ENCODE data around the gene NCOA3.

The NCOA3 gene

GRCh38 chr20:47687095-47687987 is 185.7 kb downstream of the NCOA3 start:
- no peak for DNase-seq

GRCh38 chr20:47688385-47689381 is 187.0 kb downstream of the NCOA3 start:
- no peak for DNase-seq

- no peak for DNase-seq
These were observed 188.0 kb downstream of the NCOA3 start for GRCh38 chr20:47689731-47690130.

- no peak for DNase-seq
These were observed 189.9 kb downstream of the NCOA3 start for GRCh38 chr20:47691625-47692024.

GRCh38 chr20:47694021-47694818 is 192.5 kb downstream of the NCOA3 start:
- no peak for DNase-seq

- DNase-seq, result no peak
These were observed 195.2 kb downstream of the NCOA3 start for GRCh38 chr20:47696856-47697255.

GRCh38 chr20:47698142-47698541 is 196.5 kb downstream of the NCOA3 start:
- DNase-seq, result no peak

- DNase-seq, result no peak
These were observed 198.1 kb downstream of the NCOA3 start for GRCh38 chr20:47699818-47700217.

GRCh38 chr20:47700327-47700726 is 198.6 kb downstream of the NCOA3 start:
- DNase-seq, result no peak

- DNase-seq, result no peak
These were observed 199.9 kb downstream of the NCOA3 start for GRCh38 chr20:47701612-47702011.

- DNase-seq, result no peak
These were observed 202.1 kb downstream of the NCOA3 start for GRCh38 chr20:47703748-47704147.

- DNase-seq, result no peak
These were observed 203.2 kb downstream of the NCOA3 start for GRCh38 chr20:47704746-47705496.

- DNase-seq, result no peak
These were observed 203.8 kb downstream of the NCOA3 start for GRCh38 chr20:47705497-47705856.

GRCh38 chr20:47706345-47706744 is 204.7 kb downstream of the NCOA3 start:
- DNase-seq, result no peak
